ENCODE results near the gene BCO2. TPM values are rescaled to one million over a fixed set of nuclear protein-coding genes. Genes with fewer than 3 reads are reported as not detected.
A peak's percentile ranks its signal among the peaks of the same experiment; 100 is the strongest.

The BCO2 gene
- total RNA-seq, 1 experiment from 2014 or later = 1.2 TPM

- no peak for DNase-seq (ENCODE audit: low spot score)
Observed at GRCh38 chr11:112249871-112250610, 74.7 kb downstream of the BCO2 start.

- DNase-seq (ENCODE audit: low spot score) = no peak
Observed at GRCh38 chr11:112253605-112254242, 78.4 kb downstream of the BCO2 start.

- DNase-seq (ENCODE audit: low spot score) = peak; percentile 55
Observed at GRCh38 chr11:112255067-112255720, 79.9 kb downstream of the BCO2 start.

- no peak for DNase-seq (ENCODE audit: low spot score)
Observed at GRCh38 chr11:112260490-112260889, 85.2 kb downstream of the BCO2 start, which contains the start of gene PLET1. TSS of gene PLET1 (minus strand) at chr11:112260860. CDS start at chr11:112260589, 271 bp downstream.

- no peak for DNase-seq (ENCODE audit: low spot score)
Observed at GRCh38 chr11:112265659-112266409, 90.5 kb downstream of the BCO2 start.

- DNase-seq (ENCODE audit: low spot score) = no peak
Observed at GRCh38 chr11:112266410-112266778, 91.1 kb downstream of the BCO2 start.

GRCh38 chr11:112267188-112267591, 91.9 kb downstream of the BCO2 start:
- DNase-seq (ENCODE audit: low spot score) = no peak

- no peak for DNase-seq (ENCODE audit: low spot score)
Observed at GRCh38 chr11:112268406-112268805, 93.1 kb downstream of the BCO2 start.

Other genes starting within 250 kb of the BCO2 start
- gene DIXDC1, start 238.2 kb upstream of the BCO2 start, total RNA-seq (2014; rRNA removed; shearing (Covaris generic)) = 4.4 and 6.3 TPM in 2 replicates
- gene DLAT, start 150.1 kb upstream of the BCO2 start, total RNA-seq (2014; rRNA removed; shearing (Covaris generic)) = 49.0 and 53.2 TPM in 2 replicates
- gene PIH1D2, start 101.5 kb upstream of the BCO2 start, total RNA-seq (2014; rRNA removed; shearing (Covaris generic)) = 1.4 and 2.1 TPM in 2 replicates
- gene NKAPD1, start 101.2 kb upstream of the BCO2 start, total RNA-seq (2014; rRNA removed; shearing (Covaris generic)) = 24.0 and 40.7 TPM in 2 replicates
- gene TIMM8B, start 88.8 kb upstream of the BCO2 start, total RNA-seq (2014; rRNA removed; shearing (Covaris generic)) = 73.5 and 88.2 TPM in 2 replicates
- gene SDHD, start 88.6 kb upstream of the BCO2 start, total RNA-seq (2014; rRNA removed; shearing (Covaris generic)) = 207 and 214 TPM in 2 replicates
- 10.3 and 19.9 TPM in 2 replicates for gene IL18, start 11.4 kb upstream of the BCO2 start, total RNA-seq (2014; rRNA removed; shearing (Covaris generic))
- gene TEX12, start 8.1 kb upstream of the BCO2 start, total RNA-seq (2014; rRNA removed; shearing (Covaris generic)) = 0.35 TPM in 1 of 2 replicates, not detected in the other
- gene PTS, start 50.9 kb downstream of the BCO2 start, total RNA-seq (2014; rRNA removed; shearing (Covaris generic)) = 41.8 and 51.6 TPM in 2 replicates
- gene PLET1, start 85.3 kb downstream of the BCO2 start, total RNA-seq (2014; rRNA removed; shearing (Covaris generic)) = not detected in 2 replicates

Data from H4 (cell line).